Vagina (tissue), 2 donors: Measurements from ENCODE around the gene VSIG4.

Experiments
- POLR2A ChIP-seq, 2 donors: fragments of 450-650 bp; IDR thresholded peaks; one replicate each; pipeline ENCODE4 v1.6.1; 2017; ENCODE audit warnings: antibody characterized with exemption in 2 of 2, mild to moderate bottlenecking in 2 of 2, moderate library complexity in 2 of 2
- POLR2AphosphoS5 ChIP-seq, 2 donors: sonication (generic); formaldehyde crosslinking; IDR thresholded peaks; one replicate each; pipeline ENCODE4 v1.9.0; 2017; ENCODE audit warnings: antibody characterized with exemption in 2 of 2, mild to moderate bottlenecking in 2 of 2, low read depth in 1 of 2; ENCODE audit not compliant: insufficient read depth in 1 of 2
- TF ChIP-seq, protein P1 (sequence below), 3 experiments: fragments of 450-650 bp in 2 of 3; fragments of 200-600 bp in 1 of 3; sonication (generic) in 1 of 3; IDR thresholded peaks; one replicate each; pipeline ENCODE4 v1.5.1; 2017 to 2019; ENCODE audit warnings: antibody characterized with exemption in 3 of 3, mild to moderate bottlenecking in 2 of 3, moderate library complexity in 2 of 3

DNA sequence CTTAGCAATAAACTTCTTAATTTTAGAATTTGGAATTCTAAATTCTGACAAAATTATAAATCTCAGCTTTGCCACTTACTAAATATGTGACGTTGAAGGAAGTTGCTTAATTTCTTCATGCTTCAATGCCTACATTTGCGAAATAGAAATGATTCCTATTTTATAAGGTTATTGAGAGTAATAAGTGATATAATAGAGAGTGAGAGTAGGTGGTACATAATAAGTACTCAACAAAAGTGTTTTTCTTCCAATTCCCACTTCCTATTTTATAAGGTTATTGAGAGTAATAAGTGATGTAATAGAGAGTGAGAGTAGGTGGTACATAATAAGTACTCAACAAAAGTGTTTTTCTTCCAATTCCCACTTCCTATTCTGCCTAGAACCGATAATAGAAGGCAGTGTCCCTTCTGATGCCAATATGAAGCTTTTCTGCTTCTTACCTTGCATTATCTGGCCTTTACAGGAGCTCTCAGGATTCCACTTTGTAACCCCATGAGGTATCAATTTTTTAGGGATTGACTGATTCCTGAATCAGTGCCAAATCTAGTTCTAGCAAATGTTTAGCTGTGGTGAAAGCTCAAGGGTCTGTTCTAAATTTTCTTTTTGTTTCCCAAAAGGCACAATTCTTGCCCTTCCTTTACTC, 31.4 kb downstream of the VSIG4 start:
- TF ChIP-seq, protein P1, sequence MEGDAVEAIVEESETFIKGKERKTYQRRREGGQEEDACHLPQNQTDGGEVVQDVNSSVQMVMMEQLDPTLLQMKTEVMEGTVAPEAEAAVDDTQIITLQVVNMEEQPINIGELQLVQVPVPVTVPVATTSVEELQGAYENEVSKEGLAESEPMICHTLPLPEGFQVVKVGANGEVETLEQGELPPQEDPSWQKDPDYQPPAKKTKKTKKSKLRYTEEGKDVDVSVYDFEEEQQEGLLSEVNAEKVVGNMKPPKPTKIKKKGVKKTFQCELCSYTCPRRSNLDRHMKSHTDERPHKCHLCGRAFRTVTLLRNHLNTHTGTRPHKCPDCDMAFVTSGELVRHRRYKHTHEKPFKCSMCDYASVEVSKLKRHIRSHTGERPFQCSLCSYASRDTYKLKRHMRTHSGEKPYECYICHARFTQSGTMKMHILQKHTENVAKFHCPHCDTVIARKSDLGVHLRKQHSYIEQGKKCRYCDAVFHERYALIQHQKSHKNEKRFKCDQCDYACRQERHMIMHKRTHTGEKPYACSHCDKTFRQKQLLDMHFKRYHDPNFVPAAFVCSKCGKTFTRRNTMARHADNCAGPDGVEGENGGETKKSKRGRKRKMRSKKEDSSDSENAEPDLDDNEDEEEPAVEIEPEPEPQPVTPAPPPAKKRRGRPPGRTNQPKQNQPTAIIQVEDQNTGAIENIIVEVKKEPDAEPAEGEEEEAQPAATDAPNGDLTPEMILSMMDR (IDR thresholded peaks at IDR 0.05) = no peak
- TF ChIP-seq POLR2A (IDR thresholded peaks at IDR 0.05) (no peak), POLR2AphosphoS5 (IDR thresholded peaks at IDR 0.05; ENCODE audit: insufficient read depth in 1 of 2, low read depth in 1 of 2) (no peak)
